Naive thymus-derived CD8-positive, alpha-beta T cell (primary cell): ENCODE data around the gene ATP1A1. TPM values are rescaled to one million over a fixed set of nuclear protein-coding genes. Genes with fewer than 3 reads are reported as not detected.

Source experiments
- ATAC-seq, 2 donors: fragments of 150-1000 bp; cut with Tn5 transposase in 1 of 2; sonication (Bioruptor Pico), chemical (Tn5 transposase) in 1 of 2; 1 replicate in 1 of 2; 2 replicates in 1 of 2; pipeline ENCODE4 v1.10.0; 2021; ENCODE audit warnings: mild to moderate bottlenecking in 2 of 2, moderate library complexity in 2 of 2
- POLR2A ChIA-PET: fragments of 350-600 bp; sonication (Branson Sonifier 250); formaldehyde crosslinking; loops from one replicate; lab custom pipeline; 2021; ENCODE audit warnings: antibody characterized with exemption; lab: Charles Lee
- DNase-seq, 10 donors: peaks; one replicate each; pipeline versions ENCODE4 v3.0.0 to v3.0.0-alpha.2; 2020 to 2022
- H3K27ac Mint-ChIP-seq, 10 donors: one replicate each; pipeline ENCODE4 v1.8.0; 2020 to 2022; ENCODE audit warnings: mild to moderate bottlenecking in 10 of 10, mixed read lengths in 10 of 10, moderate library complexity in 4 of 10, inconsistent platforms in 1 of 10
- H3K27me3 Mint-ChIP-seq, 5 donors: one replicate each; pipeline ENCODE4 v1.8.0; 2021 to 2022; ENCODE audit warnings: mixed read lengths in 5 of 5
- H3K36me3 Mint-ChIP-seq, 3 donors: one replicate each; pipeline ENCODE4 v1.8.0; 2020 to 2022; ENCODE audit warnings: mixed read lengths in 3 of 3, mild to moderate bottlenecking in 2 of 3, inconsistent platforms in 1 of 3
- H3K4me1 Mint-ChIP-seq, 4 donors: one replicate each; pipeline ENCODE4 v1.8.0; 2021 to 2022; ENCODE audit warnings: mixed read lengths in 4 of 4
- H3K4me3 Mint-ChIP-seq, 10 donors: one replicate each; pipeline ENCODE4 v1.8.0; 2020 to 2022; ENCODE audit warnings: mild to moderate bottlenecking in 10 of 10, mixed read lengths in 10 of 10, moderate library complexity in 6 of 10, inconsistent platforms in 1 of 10
- H3K9me3 Mint-ChIP-seq, 9 donors: one replicate each; pipeline ENCODE4 v1.8.0; 2020 to 2022; ENCODE audit warnings: mixed read lengths in 9 of 9, mild to moderate bottlenecking in 3 of 9, inconsistent platforms in 1 of 9, moderate library complexity in 1 of 9
- polyA plus RNA-seq, 3 donors: library from polyadenylated mRNA; unstranded; fragments of 300-500 nt; fragmentation: Illumina TruSeq; gene quantifications; one replicate each; pipeline ENCODE4 v1.2.3, GENCODE V29; 2021
- total RNA-seq, 8 experiments: library from RNA in 2 of 8; stranded (reverse) in 2 of 8; gene quantifications; one replicate each; pipeline ENCODE4 v1.2.3 and lab custom pipeline; 2021 to 2026

Gene ATP1A1
- total and polyA plus RNA-seq, 5 experiments from 2014 or later: 59.1 to 261 (median 65.0) TPM

DNA sequence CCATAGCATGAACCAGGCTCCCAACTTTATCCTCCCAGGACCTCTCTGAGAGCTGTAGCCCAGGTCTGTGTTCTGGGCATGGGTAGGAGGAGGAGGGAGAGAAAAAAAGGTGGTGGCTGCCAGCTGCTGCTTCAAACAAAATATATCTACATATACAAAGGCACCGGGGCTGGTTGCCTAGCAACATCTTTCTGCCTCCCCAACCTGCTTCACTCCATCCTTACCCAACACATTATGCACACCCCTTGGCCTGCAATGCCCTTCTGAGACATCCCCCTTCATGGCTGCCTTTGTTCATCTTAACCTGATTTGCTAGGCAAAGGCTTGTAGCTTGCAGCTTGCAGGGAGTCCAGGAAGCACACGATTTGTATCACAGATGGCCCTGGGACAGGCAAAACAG is 27.2 kb upstream of the ATP1A1 start:
- Mint-ChIP-seq H3K9me3 (peaks cover 0 to 9% (median 0%) of the 10 kb centered on the region in 9 donors), H3K4me1 (peaks cover 25 to 78% (median 58%) of the 10 kb centered on the region in 4 donors), H3K27me3 (no peaks in the 10 kb centered on the region), H3K4me3 (peak overlapping the region in 9 of 10 donors; percentile 33 to 77 (median 49)), H3K36me3 (no peaks in the 10 kb centered on the region), H3K27ac (peak overlapping the region; percentile 88 to 99 (median 96))
- POLR2A ChIA-PET: interaction anchor here (0.8 to 2.8 kb wide), 10 partner anchors 11 to 73 kb away, joined by 3 to 15 read pairs (median 5); partner anchors contain the start of gene ATP1A1
- ATAC-seq (peak; percentile 90 to 93), DNase-seq (peak; percentile 32 to 94 (median 78))

DNA sequence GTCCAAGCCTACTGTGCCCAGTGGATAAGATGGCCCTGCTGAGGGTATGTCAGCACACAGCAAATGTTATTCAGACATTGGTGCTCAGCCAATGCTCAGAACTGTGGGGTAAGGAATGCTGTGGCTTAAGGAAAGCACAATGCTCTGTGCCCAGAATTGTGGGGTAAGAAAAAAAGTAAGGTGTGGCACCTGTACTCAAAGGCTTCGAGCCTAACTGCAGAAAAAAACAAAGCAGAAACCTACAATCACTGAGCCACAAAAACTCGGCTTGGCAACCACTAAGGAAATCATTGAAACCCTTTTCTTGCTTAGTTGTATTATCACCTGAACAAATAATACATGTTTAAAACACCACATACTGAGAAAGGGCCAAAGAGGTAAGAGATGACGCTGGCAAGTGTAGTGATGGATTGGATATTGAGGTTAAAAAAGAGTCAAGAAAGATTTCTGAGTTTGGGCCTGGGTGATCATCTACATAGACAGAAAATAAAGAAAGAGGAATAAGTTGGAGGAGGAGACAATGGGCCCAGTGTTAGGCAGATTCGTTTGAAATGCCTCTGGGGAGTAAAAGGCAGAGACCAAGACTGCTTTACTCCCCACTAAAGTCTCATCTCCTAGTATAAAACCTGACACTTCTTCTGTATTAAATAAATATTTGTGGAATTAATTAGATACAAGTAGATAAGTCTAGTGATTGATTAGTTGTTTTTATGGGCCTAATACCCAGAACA is 25.9 kb upstream of the ATP1A1 start:
- H3K36me3 Mint-ChIP-seq: no peaks in the 10 kb centered on the region
- peaks cover 0 to 9% (median 0%) of the 10 kb centered on the region in 9 donors for H3K9me3 Mint-ChIP-seq
- ATAC-seq (peak; percentile 49 to 51), DNase-seq (peak in 7 of 10 donors; percentile 3 to 78 (median 43))
- POLR2A ChIA-PET: no interaction called here
- H3K27ac Mint-ChIP-seq: peak overlapping the region; percentile 85 to 97 (median 92)
- peaks cover 25 to 73% (median 58%) of the 10 kb centered on the region in 4 donors for H3K4me1 Mint-ChIP-seq
- peak overlapping the region in 9 of 10 donors; percentile 31 to 67 (median 42) for H3K4me3 Mint-ChIP-seq
- H3K27me3 Mint-ChIP-seq: no peaks in the 10 kb centered on the region

DNA sequence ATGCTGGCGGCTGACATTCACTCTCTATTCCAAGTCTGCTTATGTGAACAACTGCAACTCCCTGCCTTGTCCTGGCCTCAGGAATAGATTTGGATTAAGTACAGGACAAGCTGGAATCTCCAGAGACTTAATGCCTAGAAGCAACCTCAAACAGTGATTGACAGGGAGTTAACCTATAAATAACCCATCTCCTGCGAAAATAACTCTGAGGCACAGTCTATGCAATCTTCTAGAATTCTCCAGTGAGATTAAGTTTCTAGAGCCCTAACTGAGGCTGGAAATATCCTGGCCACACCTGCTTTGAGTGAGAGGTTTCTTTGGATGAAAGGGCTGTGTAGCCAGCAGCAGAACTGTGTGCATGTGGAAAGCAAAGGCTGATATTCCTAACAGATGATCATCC is 25.3 kb upstream of the ATP1A1 start:
- H3K4me3 Mint-ChIP-seq: peak overlapping the region in 5 of 10 donors; percentile 16 to 67 (median 34)
- no peaks in the 10 kb centered on the region for H3K36me3 Mint-ChIP-seq
- no peaks in the 10 kb centered on the region for H3K27me3 Mint-ChIP-seq
- H3K9me3 Mint-ChIP-seq: peaks cover 0 to 9% (median 0%) of the 10 kb centered on the region in 9 donors
- peak overlapping the region; percentile 85 to 97 (median 92) for H3K27ac Mint-ChIP-seq
- ATAC-seq (no peak), DNase-seq (no peak)
- POLR2A ChIA-PET: no interaction called here
- H3K4me1 Mint-ChIP-seq: peaks cover 25 to 74% (median 61%) of the 10 kb centered on the region in 4 donors

DNA sequence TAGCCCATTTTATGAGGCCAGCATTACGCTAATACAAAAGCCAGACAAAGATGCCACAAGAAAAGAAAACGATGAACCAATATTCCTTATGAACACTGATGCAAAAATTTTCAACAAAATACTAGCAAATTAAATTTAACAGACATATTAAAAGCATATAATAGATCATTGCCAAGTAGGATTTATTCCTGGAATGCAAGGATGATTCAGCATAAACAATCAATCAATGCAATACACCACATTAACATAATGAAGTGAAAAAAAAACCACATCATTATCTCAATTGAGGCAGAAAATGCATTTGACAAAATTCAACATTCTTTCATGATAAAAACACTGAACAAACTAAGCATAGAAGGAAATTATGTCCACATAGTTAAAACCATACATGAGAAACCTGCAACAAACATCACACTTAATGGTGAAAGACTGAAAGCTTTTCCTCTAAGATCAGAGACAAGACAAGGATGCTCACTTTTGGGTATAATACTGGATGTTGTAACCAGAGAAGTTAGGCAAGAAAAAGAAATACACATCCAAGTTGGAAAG is 22.9 kb upstream of the ATP1A1 start:
- Mint-ChIP-seq H3K27me3 (peaks cover 0 to 2% (median 0%) of the 10 kb centered on the region in 5 donors), H3K27ac (peak overlapping the region in 2 of 10 donors; percentile 45 to 69), H3K4me1 (peaks cover 19 to 54% (median 44%) of the 10 kb centered on the region in 4 donors), H3K36me3 (no peaks in the 10 kb centered on the region), H3K9me3 (peaks cover 0 to 9% (median 0%) of the 10 kb centered on the region in 9 donors), H3K4me3 (no peak overlapping the region)
- DNase-seq (no peak), ATAC-seq (no peak)
- POLR2A ChIA-PET: no interaction called here

DNA sequence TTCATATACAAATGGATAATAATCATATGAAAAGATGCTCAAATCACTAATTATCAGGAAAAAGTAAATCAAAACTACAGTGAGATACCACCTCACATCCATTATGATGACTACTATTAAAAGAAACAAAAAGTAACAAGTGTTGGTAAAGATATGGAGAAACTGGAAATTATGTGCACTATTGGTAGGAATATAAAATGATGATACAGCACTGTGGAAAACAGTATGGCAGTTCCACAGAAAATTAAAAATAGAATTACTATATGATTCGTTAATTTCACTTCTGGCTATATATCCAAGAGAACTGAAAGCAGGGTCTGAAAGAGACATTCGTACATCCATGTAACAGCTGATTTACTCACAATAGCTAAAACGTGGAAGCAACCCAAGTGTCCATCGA is 21.1 kb upstream of the ATP1A1 start:
- ATAC-seq (no peak), DNase-seq (no peak)
- Mint-ChIP-seq H3K4me1 (peaks cover 13 to 49% (median 38%) of the 10 kb centered on the region in 4 donors), H3K9me3 (peaks cover 0 to 9% (median 0%) of the 10 kb centered on the region in 9 donors), H3K36me3 (no peaks in the 10 kb centered on the region), H3K27me3 (peaks cover 0 to 2% (median 0%) of the 10 kb centered on the region in 5 donors), H3K27ac (peak overlapping the region in 3 of 10 donors; percentile 3 to 64 (median 16)), H3K4me3 (peak overlapping the region in 1 of 10 donors; percentile 49)
- POLR2A ChIA-PET: no interaction called here

DNA sequence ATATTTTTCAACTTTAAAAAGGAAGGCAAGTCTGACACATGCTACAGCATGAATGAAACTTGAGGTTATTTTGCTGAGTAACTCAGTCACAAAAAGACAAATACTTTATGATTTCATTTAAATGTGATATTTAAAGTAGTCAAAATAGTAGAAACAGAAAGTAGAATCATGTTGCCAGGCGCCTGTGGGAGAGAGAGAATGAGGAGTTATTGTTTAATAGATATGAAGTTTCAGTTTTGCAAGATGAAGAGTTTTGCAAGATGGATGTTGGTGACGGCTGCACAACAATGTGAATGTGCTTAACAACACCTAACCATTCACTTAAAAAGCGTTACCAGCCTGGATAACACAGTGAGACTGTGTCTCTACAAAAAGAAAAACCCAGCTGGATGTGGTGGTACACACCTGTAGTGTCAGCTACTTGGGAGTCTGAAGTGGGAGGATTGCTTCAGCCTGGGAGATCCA is 20.7 kb upstream of the ATP1A1 start:
- Mint-ChIP-seq H3K36me3 (no peaks in the 10 kb centered on the region), H3K4me3 (peak overlapping the region in 1 of 10 donors; percentile 49), H3K9me3 (peaks cover 0 to 9% (median 0%) of the 10 kb centered on the region in 9 donors), H3K27ac (peak overlapping the region in 3 of 10 donors; percentile 3 to 64 (median 16)), H3K4me1 (peaks cover 9 to 48% (median 37%) of the 10 kb centered on the region in 4 donors), H3K27me3 (peaks cover 0 to 2% (median 0%) of the 10 kb centered on the region in 5 donors)
- no peak for ATAC-seq
- no peak for DNase-seq
- POLR2A ChIA-PET: no interaction called here

DNA sequence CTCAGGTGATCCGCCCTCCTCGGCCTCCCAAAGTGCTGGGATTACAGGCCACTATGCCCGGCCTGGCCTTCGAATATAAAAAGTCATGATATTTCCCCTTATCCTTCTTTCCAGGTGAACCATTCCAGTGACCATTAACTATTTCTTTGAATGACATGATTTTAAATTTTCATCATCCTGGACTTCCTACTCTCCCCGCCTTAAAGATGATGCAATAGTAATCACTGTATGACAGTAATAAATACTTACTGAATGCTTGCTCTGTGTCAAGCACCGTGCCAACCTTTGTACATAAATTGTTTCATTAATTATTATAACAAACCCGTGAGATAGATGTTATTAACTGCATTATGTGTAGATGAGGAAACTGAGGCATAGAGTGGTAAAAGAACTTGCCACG is 19.9 kb upstream of the ATP1A1 start:
- peak overlapping the region in 2 of 10 donors; percentile 29 to 40 for H3K27ac Mint-ChIP-seq
- H3K4me1 Mint-ChIP-seq: peaks cover 8 to 43% (median 30%) of the 10 kb centered on the region in 4 donors
- peaks cover 0 to 9% (median 0%) of the 10 kb centered on the region in 9 donors for H3K9me3 Mint-ChIP-seq
- DNase-seq (no peak), ATAC-seq (no peak)
- no peak overlapping the region for H3K4me3 Mint-ChIP-seq
- H3K27me3 Mint-ChIP-seq: peaks cover 0 to 2% (median 0%) of the 10 kb centered on the region in 5 donors
- POLR2A ChIA-PET: no interaction called here
- H3K36me3 Mint-ChIP-seq: no peaks in the 10 kb centered on the region

DNA sequence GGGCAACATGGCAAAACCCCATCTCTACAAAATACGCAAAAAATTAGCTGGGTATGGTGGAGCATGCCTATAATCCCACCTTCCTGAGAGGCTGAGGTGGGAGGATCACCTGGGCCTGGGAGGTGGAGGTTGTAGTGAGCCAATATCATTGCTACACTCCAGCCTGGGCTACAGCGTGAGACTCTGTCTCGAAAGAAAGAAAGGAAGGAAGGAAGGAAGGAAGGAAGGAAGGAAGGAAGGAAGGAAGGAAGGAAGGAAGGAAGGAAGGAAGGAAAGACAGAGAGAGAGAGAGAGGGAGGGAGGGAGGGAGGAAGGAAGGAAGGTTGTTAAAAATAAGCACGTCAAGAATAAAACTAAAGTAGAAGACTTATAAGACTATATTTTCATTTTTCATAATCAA is 17.0 kb upstream of the ATP1A1 start:
- no peak for DNase-seq
- no peak for ATAC-seq
- peaks cover 0 to 2% (median 0%) of the 10 kb centered on the region in 5 donors for H3K27me3 Mint-ChIP-seq
- H3K4me1 Mint-ChIP-seq: peaks cover 8 to 45% (median 29%) of the 10 kb centered on the region in 4 donors
- no peak overlapping the region for H3K4me3 Mint-ChIP-seq
- H3K27ac Mint-ChIP-seq: peak overlapping the region in 3 of 10 donors; percentile 19 to 87 (median 52)
- POLR2A ChIA-PET: no interaction called here
- no peaks in the 10 kb centered on the region for H3K36me3 Mint-ChIP-seq
- H3K9me3 Mint-ChIP-seq: peaks cover 0 to 3% (median 0%) of the 10 kb centered on the region in 9 donors

DNA sequence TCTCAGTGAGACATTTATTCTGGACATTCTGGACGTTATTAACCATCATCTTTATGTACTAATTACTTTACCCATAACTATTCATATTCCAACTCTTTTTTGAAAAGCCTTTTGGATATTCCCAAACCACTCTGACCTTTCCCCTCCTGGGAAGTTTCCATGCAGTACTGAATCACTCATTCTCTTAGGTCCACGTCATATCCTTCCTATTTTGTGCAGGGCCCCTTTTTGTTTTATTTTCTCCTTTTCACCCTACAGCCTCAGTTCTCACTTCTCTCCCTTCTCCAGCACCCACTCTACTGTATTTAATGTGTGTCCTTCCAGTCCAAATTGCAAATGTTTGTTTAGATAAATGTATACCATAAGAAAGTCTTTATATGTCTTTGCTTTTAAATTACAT is 16.4 kb upstream of the ATP1A1 start:
- Mint-ChIP-seq H3K27me3 (peaks cover 0 to 2% (median 0%) of the 10 kb centered on the region in 5 donors), H3K9me3 (peaks cover 0 to 3% (median 0%) of the 10 kb centered on the region in 9 donors), H3K36me3 (no peaks in the 10 kb centered on the region), H3K27ac (peak overlapping the region in 4 of 10 donors; percentile 1 to 66 (median 12)), H3K4me3 (no peak overlapping the region), H3K4me1 (peaks cover 8 to 44% (median 29%) of the 10 kb centered on the region in 4 donors)
- DNase-seq: no peak
- POLR2A ChIA-PET: no interaction called here
- no peak for ATAC-seq

DNA sequence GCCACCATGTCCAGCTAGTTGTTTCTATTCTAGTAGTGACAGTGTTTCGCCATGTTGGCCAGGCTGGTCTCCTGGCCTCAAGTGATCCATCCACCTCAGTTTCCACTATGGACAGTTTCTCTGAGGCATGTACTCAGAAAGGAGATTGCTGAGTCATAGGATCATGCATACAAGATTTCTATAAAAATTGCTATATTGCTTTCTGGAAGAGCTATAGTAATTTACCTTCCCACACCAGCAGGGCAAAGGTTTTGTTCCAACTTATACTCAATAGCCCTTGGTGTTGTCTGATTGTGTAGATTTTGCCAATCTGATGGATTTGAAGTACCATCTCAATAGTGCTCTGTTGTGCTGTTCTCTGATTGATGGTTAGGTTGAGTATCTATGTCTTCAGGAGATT is 15.6 kb upstream of the ATP1A1 start:
- POLR2A ChIA-PET: interaction anchor here (0.8 to 0.9 kb wide), 2 partner anchors 11 to 59 kb away, joined by 3 to 4 read pairs; no protein-coding TSS in a partner anchor
- H3K27me3 Mint-ChIP-seq: peaks cover 0 to 2% (median 0%) of the 10 kb centered on the region in 5 donors
- peaks cover 0 to 3% (median 0%) of the 10 kb centered on the region in 9 donors for H3K9me3 Mint-ChIP-seq
- H3K27ac Mint-ChIP-seq: peak overlapping the region in 2 of 10 donors; percentile 36 to 45
- no peak overlapping the region for H3K4me3 Mint-ChIP-seq
- no peak for ATAC-seq
- peaks cover 8 to 39% (median 23%) of the 10 kb centered on the region in 4 donors for H3K4me1 Mint-ChIP-seq
- no peaks in the 10 kb centered on the region for H3K36me3 Mint-ChIP-seq
- DNase-seq: no peak

DNA sequence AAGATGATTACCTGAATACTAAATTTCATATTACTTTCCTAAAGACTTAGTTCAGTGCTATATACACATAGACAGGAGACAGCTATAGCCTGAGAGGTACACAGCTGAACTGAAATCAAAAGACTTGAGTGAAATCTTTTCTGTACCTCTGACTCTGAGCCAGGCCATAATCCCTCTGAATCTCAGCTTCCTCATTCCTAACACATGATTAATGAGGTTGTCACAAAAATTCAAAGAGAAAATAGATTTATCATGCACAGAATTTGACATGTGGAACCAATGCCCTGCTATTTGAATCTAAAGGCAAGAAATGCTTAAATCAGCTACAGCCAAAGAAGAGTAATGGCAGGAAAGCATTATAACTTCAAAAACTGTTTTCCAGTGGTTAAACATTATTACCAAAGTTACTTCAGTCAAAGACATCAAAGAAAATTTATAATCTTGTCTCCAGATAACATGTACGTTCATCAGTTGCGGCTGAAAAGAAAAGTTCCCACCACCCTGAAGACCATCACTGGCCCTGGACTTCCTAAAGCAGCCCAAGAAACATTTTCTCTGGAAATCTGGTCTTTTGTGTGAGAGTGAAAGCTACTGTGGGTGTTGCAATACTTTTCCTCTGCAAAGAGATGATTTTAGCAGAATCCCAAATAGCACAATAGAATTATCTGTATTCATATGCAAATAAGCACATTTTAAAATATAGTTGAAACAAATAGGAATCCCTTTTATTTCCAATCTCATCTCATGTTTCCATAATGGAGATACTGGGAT is 13.8 kb upstream of the ATP1A1 start:
- Mint-ChIP-seq H3K4me1 (peaks cover 8 to 34% (median 22%) of the 10 kb centered on the region in 4 donors), H3K9me3 (peaks cover 0 to 3% (median 0%) of the 10 kb centered on the region in 9 donors), H3K36me3 (no peaks in the 10 kb centered on the region), H3K27me3 (no peaks in the 10 kb centered on the region), H3K27ac (peak overlapping the region in 1 of 10 donors; percentile 27), H3K4me3 (no peak overlapping the region)
- ATAC-seq: no peak
- POLR2A ChIA-PET: interaction anchor here (1.2 to 1.9 kb wide), 2 partner anchors 13 to 16 kb away, joined by 6 read pairs; no protein-coding TSS in a partner anchor
- no peak for DNase-seq

DNA sequence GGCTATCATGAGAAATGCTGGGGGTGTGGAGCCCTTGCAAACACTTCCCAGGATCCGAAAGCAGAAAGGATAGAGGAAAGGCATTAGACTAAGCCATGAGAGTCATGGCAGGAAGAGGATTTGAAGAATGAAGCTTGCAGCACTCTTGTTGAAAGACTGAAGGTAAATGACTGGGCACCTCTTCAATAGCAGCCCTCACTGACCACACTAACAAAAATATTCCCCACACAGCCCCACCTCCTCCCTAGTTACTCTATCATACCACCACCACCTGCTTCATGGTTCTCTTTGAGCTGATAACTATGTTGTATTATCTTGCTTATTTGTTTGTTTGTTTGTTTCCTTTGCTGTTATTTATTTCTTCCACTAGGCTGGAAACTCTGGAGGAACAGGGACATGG is 13.2 kb upstream of the ATP1A1 start:
- POLR2A ChIA-PET: interaction anchor here (1.9 kb wide), 1 partner anchor 16 kb away, joined by 6 read pairs; no protein-coding TSS in a partner anchor
- Mint-ChIP-seq H3K4me1 (peaks cover 8 to 34% (median 22%) of the 10 kb centered on the region in 4 donors), H3K36me3 (no peaks in the 10 kb centered on the region), H3K9me3 (peaks cover 0 to 3% (median 0%) of the 10 kb centered on the region in 9 donors), H3K27ac (peak overlapping the region in 1 of 10 donors; percentile 27), H3K27me3 (no peaks in the 10 kb centered on the region), H3K4me3 (no peak overlapping the region)
- ATAC-seq (no peak), DNase-seq (no peak)
